GM12878 (cell line): ENCODE results near the gene ADAMTS17. TPM values are rescaled to one million over a fixed set of nuclear protein-coding genes. Genes with fewer than 3 reads are reported as not detected.

Experiments
- ATAC-seq: fragments of 200-7000 bp; cut with Tn5 transposase; 3 replicates; pipeline ENCODE4 v1.9.1; 2020; ENCODE audit warnings: mild to moderate bottlenecking, moderate library complexity
- BruUV-seq: library from RNA; stranded (reverse); fragments of 400-500 nt; replicated peaks from 2 replicates; lab custom pipeline; 2021; lab: Mats Ljungman, UMichigan
- CTCF ChIA-PET: fragments of 300-600 bp; sonication (Branson Sonifier 250); formaldehyde crosslinking; extraction: SDS; loops from one replicate; lab custom pipeline; 2021; ENCODE audit warnings: inconsistent platforms; lab: Yijun Ruan, JAX
- POLR2A ChIA-PET: fragments of 350-600 bp; formaldehyde crosslinking; extraction: SDS; loops from one replicate; lab custom pipeline; 2021; ENCODE audit warnings: inconsistent platforms; lab: Charles Lee
- RAD21 ChIA-PET: fragments of 300-600 bp; sonication (Branson Sonifier 250); formaldehyde crosslinking; loops from one replicate; lab custom pipeline; 2023; ENCODE audit warnings: antibody characterized with exemption; ENCODE audit not compliant: unreplicated experiment; lab: Charles Lee
- SMC1A ChIA-PET: fragments of 300-600 bp; sonication (Branson Sonifier 250); formaldehyde crosslinking; loops from one replicate; lab custom pipeline; 2023; ENCODE audit not compliant: unreplicated experiment, uncharacterized antibody; lab: Charles Lee
- DNase-seq: peaks from one replicate; pipeline ENCODE4 v3.0.0-alpha.2; 2011; ENCODE audit warnings: low read depth, low spot score
- FAIRE-seq: peaks from 3 replicates; lab custom pipeline; 2011; peaks lifted over from hg19 to GRCh38; lab: Jason Lieb, UNC
- H2AFZ ChIP-seq: 2 replicates; pipeline ENCODE4 v1.6.0; 2011; ENCODE audit warnings: low read depth, low read length, control low read depth; ENCODE audit not compliant: control insufficient read depth
- H3K27ac ChIP-seq: 2 replicates; pipeline ENCODE4 v1.5.1; 2011; ENCODE audit warnings: control low read depth; ENCODE audit not compliant: control insufficient read depth, insufficient read depth
- H3K27me3 ChIP-seq, 2 experiments: replicated peaks in 1 of 2; 2 replicates each; pipeline versions ENCODE4 v1.6.0 to v1.6.1; 2011; ENCODE audit warnings: low read length in 1 of 2; ENCODE audit not compliant: control insufficient read depth in 2 of 2, insufficient read depth in 2 of 2
- H3K36me3 ChIP-seq, 2 experiments: 2 replicates each; pipeline ENCODE4 v1.5.1; 2011; ENCODE audit warnings: low read length in 1 of 2; ENCODE audit not compliant: control insufficient read depth in 2 of 2, insufficient read depth in 2 of 2
- H3K4me1 ChIP-seq: 2 replicates; pipeline ENCODE4 v1.6.1; 2011; ENCODE audit warnings: mild to moderate bottlenecking, low read length, moderate library complexity, mixed read lengths; ENCODE audit not compliant: control insufficient read depth, insufficient read depth
- H3K4me2 ChIP-seq: 2 replicates; pipeline ENCODE4 v1.6.0; 2011; ENCODE audit warnings: control low read depth; ENCODE audit not compliant: control insufficient read depth, insufficient read depth
- H3K4me3 ChIP-seq: fragments of 200-600 bp; sonication (generic); 2 replicates; pipeline ENCODE4 v1.5.1; 2016
- H3K79me2 ChIP-seq: 2 replicates; pipeline ENCODE4 v1.6.0; 2011; ENCODE audit warnings: low read length; ENCODE audit not compliant: control insufficient read depth, insufficient read depth
- H3K9ac ChIP-seq: 2 replicates; pipeline ENCODE4 v1.8.0; 2011; ENCODE audit warnings: low read length, control low read depth, mixed read lengths; ENCODE audit not compliant: control insufficient read depth, insufficient read depth
- H3K9me3 ChIP-seq: replicated peaks from 3 replicates; pipeline ENCODE4 v1.5.1; 2011; ENCODE audit warnings: mild to moderate bottlenecking, low read length; ENCODE audit not compliant: control insufficient read depth, insufficient read depth
- H4K20me1 ChIP-seq: 2 replicates; pipeline ENCODE4 v1.6.0; 2011; ENCODE audit not compliant: control insufficient read depth, insufficient read depth
- BACH1 ChIP-seq: fragments of 450-650 bp; IDR thresholded peaks from 2 replicates; pipeline ENCODE4 v1.6.1; 2017; ENCODE audit warnings: mild to moderate bottlenecking, borderline replicate concordance
- CBFB ChIP-seq: IDR thresholded peaks from 2 replicates; pipeline ENCODE4 v1.6.1; 2016; ENCODE audit warnings: antibody characterized with exemption, low read depth
- CEBPB ChIP-seq, 2 experiments: fragments of 150-350 bp in 1 of 2; IDR thresholded peaks; 2 replicates each; pipeline ENCODE4 v1.6.1; 2012 to 2014; ENCODE audit warnings: low read depth in 2 of 2, low read length in 2 of 2, borderline replicate concordance in 1 of 2, inconsistent platforms in 1 of 2
- CHD4 ChIP-seq: fragments of 200-600 bp; sonication (generic); IDR thresholded peaks from 2 replicates; pipeline ENCODE4 v1.6.1; 2016; ENCODE audit warnings: mild to moderate bottlenecking
- SREBF1 ChIP-seq: IDR thresholded peaks from 2 replicates; pipeline ENCODE4 v1.6.1; 2012; ENCODE audit warnings: mild to moderate bottlenecking, low read length
- TCF7 ChIP-seq: IDR thresholded peaks from 2 replicates; pipeline ENCODE4 v1.6.1; 2014; ENCODE audit warnings: antibody characterized with exemption, borderline replicate concordance
- ZNF207 ChIP-seq: fragments of 450-650 bp; IDR thresholded peaks from 2 replicates; pipeline ENCODE4 v1.6.1; 2014; ENCODE audit warnings: antibody characterized with exemption, mild to moderate bottlenecking, borderline replicate concordance
- WGBS: methylation state at CpG from one replicate; pipeline ENCODE4 v1.1.6; 2016; ENCODE audit warnings: low lambda C conversion rate; ENCODE audit not compliant: insufficient replicate concordance, insufficient coverage; ENCODE audit errors: missing lambda C conversion rate; 5-methylcytosine and 5-hydroxymethylcytosine counted together
- in situ Hi-C: fragments of 300-500 bp; cut with MboI; formaldehyde crosslinking; loops from 9 replicates; pipeline ENCODE4 v1.14.3; 2018; ENCODE audit warnings: mixed read lengths
- intact Hi-C: fragments of 100-400 bp; cut with micrococcal nuclease; formaldehyde crosslinking; loops from one replicate; pipeline ENCODE4 v1.14.2; 2022; ENCODE audit not compliant: unreplicated experiment
- polyA plus RNA-seq, 11 experiments: library from polyadenylated mRNA; depleted of rRNA in 4 of 11; unstranded in 6 of 11; stranded (reverse) in 5 of 11; fragments of >200 nt; fragmentation: Nextera tagmentation in 4 of 11; fragmentation: Illumina TruSeq in 1 of 11; extraction: Ambion mirVana in 4 of 11; extraction: Trizol in 1 of 11; gene quantifications; 1 replicate in 1 of 11; 2 replicates in 10 of 11; pipeline versions ENCODE4 v1.2.1 to v1.2.3, GENCODE V29; 2011 to 2016; ENCODE audit warnings: inconsistent platforms in 2 of 11, missing spikeins in 2 of 11, low read depth in 1 of 11
- total RNA-seq, 4 experiments: library from RNA; depleted of rRNA in 3 of 4; stranded (reverse); fragments of >200 nt in 3 of 4; fragmentation: Illumina TruSeq in 1 of 4; extraction: Trizol in 1 of 4; gene quantifications; 2 replicates each; pipeline versions ENCODE4 v1.2.1 to v1.2.3, GENCODE V29; 2013 to 2021
- TF ChIP-seq, protein P1 (sequence below): IDR thresholded peaks from 2 replicates; pipeline ENCODE4 v1.6.1; 2011; ENCODE audit warnings: mild to moderate bottlenecking, low read depth, low read length, moderate library complexity; ENCODE audit not compliant: insufficient replicate concordance
- TF ChIP-seq, protein P2 (sequence below): IDR thresholded peaks from 2 replicates; pipeline ENCODE4 v1.6.1; 2012; ENCODE audit warnings: improper control_type of control experiment, low read depth, low read length; ENCODE audit not compliant: insufficient replicate concordance

ADAMTS17 gene
- total and polyA plus RNA-seq, 10 of the 15 experiments (the other 5 are each of a cell fraction or from before 2014, with no cell fraction given), result 0.04 to 0.50 (median 0.10) TPM; not detected in 4

DNA sequence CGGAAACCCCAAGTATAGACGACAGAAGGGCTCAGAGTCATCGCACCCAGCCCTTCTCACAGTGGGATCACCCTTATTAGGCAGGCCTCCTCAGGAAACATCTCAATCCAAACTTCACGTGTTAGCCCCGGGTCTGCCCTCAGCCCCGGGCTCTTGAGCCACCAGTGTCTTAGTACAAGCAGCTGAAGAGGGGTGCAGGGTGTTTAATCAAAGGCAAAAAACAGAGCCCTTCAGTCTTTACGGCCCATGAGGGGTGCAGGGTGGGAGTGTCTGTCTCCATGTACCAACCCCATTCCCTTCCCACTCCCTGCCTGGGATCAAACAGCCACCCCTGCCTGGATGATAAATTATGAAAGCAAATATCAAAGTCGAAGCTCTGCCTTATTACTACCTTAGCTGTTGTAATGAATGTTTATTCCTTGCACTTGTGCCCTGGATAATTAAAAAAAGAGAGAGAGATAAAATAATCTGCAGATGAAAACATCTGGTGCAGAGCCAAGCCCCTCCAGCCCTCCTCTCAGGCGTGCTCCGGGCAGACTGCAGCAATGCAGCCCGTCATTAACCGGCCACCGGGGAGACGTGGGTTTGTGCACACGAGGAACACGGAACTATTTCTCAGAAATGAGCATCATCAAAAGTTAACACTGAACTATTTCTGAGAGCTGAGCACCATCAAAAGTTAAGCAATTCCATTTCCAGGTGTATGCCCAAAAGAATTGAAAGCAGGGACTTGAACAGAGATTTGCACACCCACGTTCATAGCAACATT is 64.5 kb downstream of the ADAMTS17 start:
- intact Hi-C loops, result no loop called here
- ChIA-PET POLR2A (interaction anchor here (0.7 kb wide), 1 partner anchor 1279 kb away, joined by 4 read pairs; no protein-coding TSS in a partner anchor), CTCF (no interaction called here), SMC1A (no interaction called here), RAD21 (no interaction called here)
- no peak overlapping the region for H2AFZ ChIP-seq
- no peak overlapping the region for H3K4me2 ChIP-seq
- FAIRE-seq (no peak), DNase-seq (no peak), ATAC-seq (no peak)
- H3K9me3 ChIP-seq, result no peaks in the 10 kb centered on the region; the same call in 2 of the 3 replicates
- H3K9ac ChIP-seq, result no peak overlapping the region
- no peaks in the 10 kb centered on the region for H4K20me1 ChIP-seq
- no peaks in the 10 kb centered on the region for H3K27me3 ChIP-seq
- H3K27ac ChIP-seq, result no peak overlapping the region
- in situ Hi-C loops, result no loop called here
- H3K79me2 ChIP-seq, result no peaks in the 10 kb centered on the region
- TF ChIP-seq SREBF1, result no peak
- TF ChIP-seq CEBPB (IDR thresholded peaks at IDR 0.05; ENCODE audit: borderline replicate concordance in 1 of 2, low read depth in 2 of 2, low read length in 2 of 2), result no peak
- TF ChIP-seq, protein P1, sequence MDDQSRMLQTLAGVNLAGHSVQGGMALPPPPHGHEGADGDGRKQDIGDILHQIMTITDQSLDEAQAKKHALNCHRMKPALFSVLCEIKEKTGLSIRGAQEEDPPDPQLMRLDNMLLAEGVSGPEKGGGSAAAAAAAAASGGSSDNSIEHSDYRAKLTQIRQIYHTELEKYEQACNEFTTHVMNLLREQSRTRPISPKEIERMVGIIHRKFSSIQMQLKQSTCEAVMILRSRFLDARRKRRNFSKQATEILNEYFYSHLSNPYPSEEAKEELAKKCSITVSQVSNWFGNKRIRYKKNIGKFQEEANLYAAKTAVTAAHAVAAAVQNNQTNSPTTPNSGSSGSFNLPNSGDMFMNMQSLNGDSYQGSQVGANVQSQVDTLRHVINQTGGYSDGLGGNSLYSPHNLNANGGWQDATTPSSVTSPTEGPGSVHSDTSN, result no peak
- BruUV-seq, result no TSS peak
- 37% methylated on average over 17 of the region's 17 CpGs for WGBS
- no peak overlapping the region for H3K4me3 ChIP-seq
- no peaks in the 10 kb centered on the region for H3K36me3 ChIP-seq
- H3K4me1 ChIP-seq, result no peaks in the 10 kb centered on the region

DNA sequence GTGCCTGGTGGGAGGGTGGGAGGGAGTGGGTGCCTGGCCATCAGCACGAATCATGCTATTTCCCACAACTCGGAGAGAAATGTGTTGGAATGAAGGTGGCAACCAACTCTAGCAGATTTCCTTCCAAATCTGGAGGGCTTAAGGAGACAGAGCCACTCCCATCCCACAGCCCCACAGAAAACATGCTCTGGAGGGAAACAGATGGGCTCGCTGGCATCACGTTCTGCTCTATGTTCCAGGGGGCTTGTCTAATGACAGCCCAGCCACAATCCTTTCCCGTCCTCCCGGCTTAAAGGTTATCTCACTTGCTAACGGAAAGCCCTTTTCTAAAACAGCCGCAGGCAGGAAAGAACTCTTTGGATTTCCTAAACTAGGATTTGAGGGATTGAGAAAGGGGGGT is 65.3 kb downstream of the ADAMTS17 start:
- no peak for ATAC-seq
- FAIRE-seq, result no peak
- TF ChIP-seq CHD4, result no peak
- TF ChIP-seq CBFB, result no peak
- TF ChIP-seq ZNF207, result no peak
- TF ChIP-seq, protein P2, sequence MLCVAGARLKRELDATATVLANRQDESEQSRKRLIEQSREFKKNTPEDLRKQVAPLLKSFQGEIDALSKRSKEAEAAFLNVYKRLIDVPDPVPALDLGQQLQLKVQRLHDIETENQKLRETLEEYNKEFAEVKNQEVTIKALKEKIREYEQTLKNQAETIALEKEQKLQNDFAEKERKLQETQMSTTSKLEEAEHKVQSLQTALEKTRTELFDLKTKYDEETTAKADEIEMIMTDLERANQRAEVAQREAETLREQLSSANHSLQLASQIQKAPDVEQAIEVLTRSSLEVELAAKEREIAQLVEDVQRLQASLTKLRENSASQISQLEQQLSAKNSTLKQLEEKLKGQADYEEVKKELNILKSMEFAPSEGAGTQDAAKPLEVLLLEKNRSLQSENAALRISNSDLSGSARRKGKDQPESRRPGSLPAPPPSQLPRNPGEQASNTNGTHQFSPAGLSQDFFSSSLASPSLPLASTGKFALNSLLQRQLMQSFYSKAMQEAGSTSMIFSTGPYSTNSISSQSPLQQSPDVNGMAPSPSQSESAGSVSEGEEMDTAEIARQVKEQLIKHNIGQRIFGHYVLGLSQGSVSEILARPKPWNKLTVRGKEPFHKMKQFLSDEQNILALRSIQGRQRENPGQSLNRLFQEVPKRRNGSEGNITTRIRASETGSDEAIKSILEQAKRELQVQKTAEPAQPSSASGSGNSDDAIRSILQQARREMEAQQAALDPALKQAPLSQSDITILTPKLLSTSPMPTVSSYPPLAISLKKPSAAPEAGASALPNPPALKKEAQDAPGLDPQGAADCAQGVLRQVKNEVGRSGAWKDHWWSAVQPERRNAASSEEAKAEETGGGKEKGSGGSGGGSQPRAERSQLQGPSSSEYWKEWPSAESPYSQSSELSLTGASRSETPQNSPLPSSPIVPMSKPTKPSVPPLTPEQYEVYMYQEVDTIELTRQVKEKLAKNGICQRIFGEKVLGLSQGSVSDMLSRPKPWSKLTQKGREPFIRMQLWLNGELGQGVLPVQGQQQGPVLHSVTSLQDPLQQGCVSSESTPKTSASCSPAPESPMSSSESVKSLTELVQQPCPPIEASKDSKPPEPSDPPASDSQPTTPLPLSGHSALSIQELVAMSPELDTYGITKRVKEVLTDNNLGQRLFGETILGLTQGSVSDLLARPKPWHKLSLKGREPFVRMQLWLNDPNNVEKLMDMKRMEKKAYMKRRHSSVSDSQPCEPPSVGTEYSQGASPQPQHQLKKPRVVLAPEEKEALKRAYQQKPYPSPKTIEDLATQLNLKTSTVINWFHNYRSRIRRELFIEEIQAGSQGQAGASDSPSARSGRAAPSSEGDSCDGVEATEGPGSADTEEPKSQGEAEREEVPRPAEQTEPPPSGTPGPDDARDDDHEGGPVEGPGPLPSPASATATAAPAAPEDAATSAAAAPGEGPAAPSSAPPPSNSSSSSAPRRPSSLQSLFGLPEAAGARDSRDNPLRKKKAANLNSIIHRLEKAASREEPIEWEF, result no peak
- TF ChIP-seq BACH1, result no peak
- no peak for TF ChIP-seq TCF7
- TF ChIP-seq, all 136 proteins: peak for 0
- H3K27me3 ChIP-seq, result no peaks in the 10 kb centered on the region
- H3K9ac ChIP-seq, result no peak overlapping the region
- H3K27ac ChIP-seq, result no peak overlapping the region
- no peaks in the 10 kb centered on the region for H3K4me1 ChIP-seq
- no peaks in the 10 kb centered on the region for H3K79me2 ChIP-seq
- H3K36me3 ChIP-seq, result no peaks in the 10 kb centered on the region
- RAD21 ChIA-PET, result no interaction called here
- CTCF ChIA-PET, result no interaction called here
- no peak overlapping the region for H3K4me2 ChIP-seq
- 20% methylated on average over 7 of the region's 8 CpGs for WGBS
- SMC1A ChIA-PET, result no interaction called here
- in situ Hi-C loops, result no loop called here
- no TSS peak for BruUV-seq
- POLR2A ChIA-PET, result no interaction called here
- H4K20me1 ChIP-seq, result no peaks in the 10 kb centered on the region
- no peak overlapping the region for H3K4me3 ChIP-seq
- no peaks in the 10 kb centered on the region; the same call in 2 of the 3 replicates for H3K9me3 ChIP-seq
- no peak overlapping the region for H2AFZ ChIP-seq
- DNase-seq, result no peak
- intact Hi-C loops, result no loop called here
